Posterior vena cava (tissue), 2 donors: ENCODE measurements around the gene KRT2. TPM values are rescaled to one million over a fixed set of nuclear protein-coding genes. Genes with fewer than 3 reads are reported as not detected.

Experiments
- DNase-seq: peaks from one replicate; pipeline ENCODE4 v3.0.0-alpha.2; 2020; ENCODE audit warnings: low spot score
- intact Hi-C, 2 donors: fragments of 100-400 bp; cut with DNase I; formaldehyde crosslinking; loops; one replicate each; pipeline versions ENCODE4 v1.14.1 to v1.14.2; 2022 to 2023
- total RNA-seq, 2 donors: library from RNA; stranded (reverse); fragmentation: NEBNext Ultra II Directional; extraction: Animal tissue kit (Norgen Biotek cat#: 25700); gene quantifications; one replicate each; pipeline ENCODE4 v1.2.1, GENCODE V29; 2021
- donor health status: DM: yes; HTN: yes; CAD: no.
- donor health status: DM: yes; HTN: yes; CAD: no.

Gene KRT2
- total RNA-seq, 2 donors from 2014 or later: not detected

- DNase-seq: peak; percentile 52
- intact Hi-C loops: no loop called here
These were observed 43.9 kb downstream of the KRT2 start for GRCh38 chr12:52608161-52608560.

- DNase-seq: no peak
- intact Hi-C loops: no loop called here
These were observed 44.7 kb downstream of the KRT2 start for GRCh38 chr12:52607314-52607713.

DNA sequence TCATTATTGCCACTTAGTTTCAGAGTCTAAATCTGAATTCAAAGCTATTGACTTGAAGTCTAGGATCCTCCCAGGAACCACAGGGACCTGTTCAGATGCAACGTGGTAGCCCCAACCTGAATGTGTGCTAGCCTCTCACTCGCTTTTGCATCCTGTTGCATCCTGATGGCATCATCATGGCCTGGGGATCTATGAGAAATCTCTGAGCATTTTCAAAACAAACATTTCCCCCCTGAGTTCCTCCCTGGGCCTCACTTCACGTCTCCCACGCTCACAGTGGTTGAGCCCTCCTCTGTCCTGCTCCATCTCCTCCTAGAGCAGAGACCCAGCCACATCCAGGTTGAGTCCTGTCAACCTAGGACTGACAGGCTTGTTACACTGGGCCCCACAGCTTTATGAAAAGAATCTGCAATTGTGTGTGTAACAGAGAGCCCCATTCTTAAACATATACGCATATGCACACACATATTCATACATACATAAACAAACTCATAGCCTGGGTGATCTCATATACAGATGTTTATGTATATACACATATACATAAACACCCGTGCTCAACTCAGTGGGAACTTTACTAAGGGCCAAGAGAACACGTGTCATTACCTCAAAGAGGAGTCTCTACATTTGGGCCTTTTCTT, 45.3 kb downstream of the KRT2 start:
- intact Hi-C loops: loop anchor here in 1 of 2 donors (1.0 kb wide), 1 partner anchor 9 kb away; no protein-coding TSS in a partner anchor
- DNase-seq: no peak

- intact Hi-C loops: loop anchor here in 1 of 2 donors (1.0 kb wide), 1 partner anchor 9 kb away; no protein-coding TSS in a partner anchor
These were observed 45.9 kb downstream of the KRT2 start for GRCh38 chr12:52606096-52606495.

DNA sequence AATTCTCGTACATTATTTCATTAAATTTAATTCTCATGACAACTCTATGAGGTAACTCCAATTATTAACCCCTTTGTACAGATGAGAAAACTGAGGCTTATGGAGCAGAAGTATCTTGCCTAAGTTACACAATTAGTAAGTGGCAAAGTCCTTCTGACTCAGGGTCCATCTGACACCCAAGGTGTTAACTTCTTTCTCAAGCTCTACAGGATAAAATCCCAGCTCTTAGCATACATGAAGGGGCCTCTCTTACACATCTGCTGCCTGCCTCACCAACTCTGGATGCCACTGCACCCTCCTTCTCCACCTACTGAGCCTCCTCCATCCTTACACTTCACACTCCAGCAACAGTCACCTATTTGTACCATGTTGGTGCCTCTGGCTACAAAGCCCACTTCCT, 46.5 kb downstream of the KRT2 start:
- intact Hi-C loops: no loop called here
- no peak for DNase-seq

More at GRCh38 chr12:52606096-52606495, 45.9 kb downstream of the KRT2 start:
- no peak for DNase-seq

- peak; percentile 23 for DNase-seq
- intact Hi-C loops: no loop called here
These were observed 47.2 kb downstream of the KRT2 start for GRCh38 chr12:52604859-52605258.

DNA sequence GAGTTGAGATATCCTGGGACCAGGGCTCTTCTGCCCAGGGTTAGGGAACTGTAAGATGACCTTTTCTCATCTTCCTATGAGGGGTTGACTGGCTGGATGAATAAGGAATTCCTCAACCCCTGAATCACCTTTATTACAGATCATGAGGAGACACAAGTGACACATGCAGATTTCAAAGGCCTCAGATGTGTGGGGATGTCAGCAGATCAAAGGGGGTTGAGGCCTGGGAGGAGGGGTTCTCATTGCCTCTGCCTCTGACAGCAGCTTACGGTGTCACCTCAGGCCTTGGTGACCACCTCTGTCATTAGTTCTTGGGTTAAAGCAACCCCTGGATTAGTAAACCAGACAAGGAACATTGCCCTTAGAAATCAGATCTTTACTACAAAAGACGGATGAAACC, 48.7 kb downstream of the KRT2 start:
- DNase-seq: no peak
- intact Hi-C loops: no loop called here

GRCh38 chr12:52602552-52602951, 49.5 kb downstream of the KRT2 start:
- intact Hi-C loops: no loop called here
- no peak for DNase-seq

GRCh38 chr12:52601671-52602070, 50.3 kb downstream of the KRT2 start:
- DNase-seq: no peak

DNA sequence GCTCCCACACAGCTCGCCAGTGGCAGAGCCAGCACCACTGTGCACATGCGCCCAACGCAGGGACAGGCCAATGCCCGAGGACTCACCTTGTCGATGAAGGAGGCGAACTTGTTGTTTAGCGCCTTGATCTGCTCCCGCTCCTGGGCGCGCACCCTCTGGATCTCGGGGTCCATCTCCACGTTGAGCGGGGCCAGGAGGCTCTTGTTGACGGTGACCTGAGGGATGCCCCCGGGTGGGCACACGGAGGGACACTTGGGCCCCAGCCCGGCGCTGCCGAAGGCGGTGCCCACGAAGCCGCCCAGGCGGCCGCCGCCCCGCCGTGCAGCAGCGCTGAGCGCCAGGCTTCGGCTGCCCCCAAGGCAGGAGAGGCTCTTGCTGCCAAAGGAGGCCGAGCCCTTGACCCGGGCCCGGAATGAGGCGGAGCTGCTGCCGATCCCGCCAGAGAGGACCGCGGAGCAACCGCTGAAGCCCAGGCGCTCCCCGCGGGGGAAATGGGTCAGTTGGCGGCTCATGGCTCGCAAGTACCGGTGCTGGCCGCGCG, 51.0 kb downstream of the KRT2 start, which contains the start of gene KRT72:
Gene KRT72 (minus strand): TSS at position 523 of the 541 bp plus-strand sequence. CDS start 11 bp downstream, at position 512.
- DNase-seq: no peak

More at GRCh38 chr12:52601671-52602070, 50.3 kb downstream of the KRT2 start:
- intact Hi-C loops: no loop called here

GRCh38 chr12:52600475-52600874, 51.5 kb downstream of the KRT2 start:
- DNase-seq: no peak
- intact Hi-C loops: no loop called here

More for the DNA sequence above, 51.0 kb downstream of the KRT2 start, which contains the start of gene KRT72:
- intact Hi-C loops: no loop called here

DNA sequence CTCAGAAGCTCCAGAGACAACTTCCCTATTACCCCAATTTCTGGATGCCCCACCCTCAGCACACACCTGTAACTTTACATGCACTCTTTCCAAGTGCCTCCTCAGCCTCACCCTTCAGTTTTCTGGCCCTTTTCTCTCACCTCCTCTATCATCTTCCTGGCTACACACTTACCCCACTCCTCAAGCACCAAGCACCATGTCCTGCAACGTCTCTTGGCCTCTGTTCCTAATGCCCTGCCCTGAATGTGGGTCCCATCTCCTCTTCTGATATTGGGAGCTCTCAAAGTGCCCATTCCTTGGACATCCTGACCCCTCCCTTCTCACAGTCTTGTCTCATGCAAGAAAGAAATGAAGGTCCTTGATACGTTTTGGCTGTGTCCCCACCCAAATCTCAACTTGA, 51.9 kb downstream of the KRT2 start:
- no peak for DNase-seq
- intact Hi-C loops: no loop called here

DNA sequence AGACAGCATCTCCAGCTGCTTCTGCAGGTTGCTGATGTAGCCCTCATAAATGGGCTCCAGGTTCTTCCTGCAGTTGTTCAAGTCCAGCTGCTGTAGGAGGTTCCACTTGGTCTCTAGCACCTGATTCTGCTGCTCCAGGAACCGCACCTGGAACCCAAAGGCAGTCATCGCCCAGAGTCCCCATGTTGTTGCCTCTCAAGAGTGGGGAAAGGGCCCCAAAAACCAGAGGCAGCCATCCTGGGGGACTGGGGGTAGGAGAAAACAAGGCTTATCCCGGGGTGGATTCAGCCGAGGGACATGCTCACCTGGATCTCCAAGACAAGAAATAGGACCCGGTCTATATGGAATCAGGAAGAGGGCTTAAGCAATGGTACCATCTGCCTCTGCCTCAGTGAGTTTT, 53.0 kb downstream of the KRT2 start:
- no peak for DNase-seq
- intact Hi-C loops: no loop called here

Other genes with a start within 250 kb of the KRT2 start
- not detected for gene KRT82, start 245.9 kb downstream of the KRT2 start, total RNA-seq
- not detected for gene KRT75, start 217.8 kb downstream of the KRT2 start, total RNA-seq
- not detected for gene KRT6B, start 200.1 kb downstream of the KRT2 start, total RNA-seq
- gene KRT6C, start 178.4 kb downstream of the KRT2 start, total RNA-seq: not detected
- not detected for gene KRT6A, start 159.0 kb downstream of the KRT2 start, total RNA-seq
- not detected for gene KRT5, start 131.8 kb downstream of the KRT2 start, total RNA-seq
- gene KRT71, start 99.1 kb downstream of the KRT2 start, total RNA-seq: not detected
- not detected for gene KRT74, start 78.4 kb downstream of the KRT2 start, total RNA-seq
- gene KRT72, start 50.7 kb downstream of the KRT2 start, total RNA-seq: not detected
- not detected for gene KRT73, start 33.7 kb downstream of the KRT2 start, total RNA-seq
- under 1 TPM in 1 of 2 donors, not detected in 1; 0.42 TPM for gene KRT1, start 28.2 kb upstream of the KRT2 start, total RNA-seq
- gene KRT77, start 51.3 kb upstream of the KRT2 start, total RNA-seq: not detected
- gene KRT76, start 125.1 kb upstream of the KRT2 start, total RNA-seq: not detected
- gene KRT3, start 143.9 kb upstream of the KRT2 start, total RNA-seq: not detected
- gene KRT4, start 161.9 kb upstream of the KRT2 start, total RNA-seq: not detected
- gene KRT79, start 182.1 kb upstream of the KRT2 start, total RNA-seq: not detected
- gene KRT78, start 196.8 kb upstream of the KRT2 start, total RNA-seq: not detected